Measurements from ENCODE around the gene CGRRF1. TPM values are rescaled to one million over a fixed set of nuclear protein-coding genes. Genes with fewer than 3 reads are reported as not detected.
A peak's percentile ranks its signal among the peaks of the same experiment; 100 is the strongest.

CGRRF1 gene
- total RNA-seq, 1 experiment from 2014 or later: 14.1 TPM

- DNase-seq (ENCODE audit: low read depth, low spot score): no peak
- in situ Hi-C loops (cut with HindIII; ENCODE audit: low pct_unique_long_range_greater_than_20kb, low sequenced_read_pairs): no loop called here
- H3K27ac ChIP-seq (ENCODE audit: low read length): no peak overlapping the region
- BruUV-seq (replicated peaks): no TSS peak
- POLR2A ChIA-PET: no interaction called here
- H3K27me3 ChIP-seq (ENCODE audit: control insufficient read depth, insufficient read depth, low read length): no peaks in the 10 kb centered on the region
- H3K4me3 ChIP-seq (ENCODE audit: low read depth in 2 of 2, low read length in 2 of 2): no peak overlapping the region
- intact Hi-C loops (cut with micrococcal nuclease; ENCODE audit: unreplicated experiment): no loop called here
- CTCF ChIA-PET: interaction anchor here (0.5 kb wide), 1 partner anchor 9 kb away, joined by 12 read pairs; no protein-coding TSS in a partner anchor
- no peaks in the 10 kb centered on the region for H3K9me3 ChIP-seq (ENCODE audit: control insufficient read depth, insufficient read depth, low read depth, low read length)
- no peak for TF ChIP-seq POLR2AphosphoS5 (IDR thresholded peaks at IDR 0.05; ENCODE audit: low read depth, low read length)
- TF ChIP-seq CTCF (IDR thresholded peaks at IDR 0.05): no peak
- no peak for TF ChIP-seq REST (IDR thresholded peaks at IDR 0.05; ENCODE audit: insufficient read depth in 1 of 2, low read depth in 2 of 2, low read length in 1 of 2)
- no peak for TF ChIP-seq SIN3A (IDR thresholded peaks at IDR 0.05; ENCODE audit: borderline replicate concordance, insufficient read depth, low read depth, low read length)
- no peak for TF ChIP-seq TCF7L2 (IDR thresholded peaks at IDR 0.05; ENCODE audit: low read depth, low read length)
- ATAC-seq: no peak
- H3K36me3 ChIP-seq (ENCODE audit: control insufficient read depth, insufficient read depth, low read length): no peaks in the 10 kb centered on the region
- no peaks in the 10 kb centered on the region for H3K4me1 ChIP-seq (ENCODE audit: control insufficient read depth, insufficient read depth, low read length)
Measured at GRCh38 chr14:54502602-54503001, 7.1 kb upstream of the CGRRF1 start.

GRCh38 chr14:54503486-54503885 is 6.2 kb upstream of the CGRRF1 start:
- POLR2A ChIA-PET: no interaction called here
- ATAC-seq (peak; percentile 72; the same call in 1 of the 2 replicates), DNase-seq (ENCODE audit: low read depth, low spot score) (no peak)
- no peaks in the 10 kb centered on the region for H3K27me3 ChIP-seq (ENCODE audit: control insufficient read depth, insufficient read depth, low read length)
- no peaks in the 10 kb centered on the region for H3K4me1 ChIP-seq (ENCODE audit: control insufficient read depth, insufficient read depth, low read length)
- no peaks in the 10 kb centered on the region for H3K36me3 ChIP-seq (ENCODE audit: control insufficient read depth, insufficient read depth, low read length)
- H3K9me3 ChIP-seq (ENCODE audit: control insufficient read depth, insufficient read depth, low read depth, low read length): no peaks in the 10 kb centered on the region
- no peak overlapping the region for H3K27ac ChIP-seq (ENCODE audit: low read length)
- no peak overlapping the region for H3K4me3 ChIP-seq (ENCODE audit: low read depth in 2 of 2, low read length in 2 of 2)
- TF ChIP-seq REST (IDR thresholded peaks at IDR 0.05; ENCODE audit: insufficient read depth in 1 of 2, low read depth in 2 of 2, low read length in 1 of 2) (no peak), CTCF (IDR thresholded peaks at IDR 0.05) (peak; percentile 66)
- intact Hi-C loops (cut with micrococcal nuclease; ENCODE audit: unreplicated experiment): no loop called here
- CTCF ChIA-PET: no interaction called here
- no TSS peak for BruUV-seq (replicated peaks)
- in situ Hi-C loops (cut with HindIII; ENCODE audit: low pct_unique_long_range_greater_than_20kb, low sequenced_read_pairs): no loop called here

Measured in Panc1 (cell line).